GM23248 (cell line): Measurements from ENCODE around the gene KISS1R. TPM values are rescaled to one million over a fixed set of nuclear protein-coding genes. Genes with fewer than 3 reads are reported as not detected.
A peak's percentile ranks its signal among the peaks of the same experiment; 100 is the strongest.

Source experiments
- DNase-seq: peaks from one replicate; pipeline ENCODE4 v3.0.0-alpha.2; 2015
- H2AFZ ChIP-seq: fragments of 200-600 bp; sonication (generic); 2 replicates; pipeline ENCODE4 v1.6.1; 2016; ENCODE audit warnings: antibody characterized with exemption
- H3F3A ChIP-seq: fragments of 200-600 bp; sonication (generic); 2 replicates; pipeline ENCODE4 v1.6.1; 2016; ENCODE audit warnings: mild to moderate bottlenecking, antibody characterized with exemption, mixed run types; ENCODE audit not compliant: insufficient read depth
- H3K27ac ChIP-seq: fragments of 200-600 bp; sonication (generic); 2 replicates; pipeline ENCODE4 v1.5.1; 2016; ENCODE audit warnings: mild to moderate bottlenecking
- H3K27me3 ChIP-seq: fragments of 200-600 bp; sonication (generic); replicated peaks from 2 replicates; pipeline ENCODE4 v1.6.1; 2016; ENCODE audit warnings: mild to moderate bottlenecking; ENCODE audit not compliant: insufficient read depth
- H3K36me3 ChIP-seq: fragments of 200-600 bp; sonication (generic); 2 replicates; pipeline ENCODE4 v1.6.1; 2016; ENCODE audit warnings: low read depth, mild to moderate bottlenecking
- H3K4me1 ChIP-seq: fragments of 200-600 bp; sonication (generic); 2 replicates; pipeline ENCODE4 v1.6.1; 2016; ENCODE audit warnings: mild to moderate bottlenecking; ENCODE audit not compliant: insufficient read depth
- H3K4me2 ChIP-seq: fragments of 200-600 bp; sonication (generic); one replicate; pipeline ENCODE4 v1.6.1; 2016; ENCODE audit warnings: mild to moderate bottlenecking; ENCODE audit not compliant: unreplicated experiment
- H3K4me3 ChIP-seq: fragments of 200-600 bp; sonication (generic); 2 replicates; pipeline ENCODE4 v1.5.1; 2016; ENCODE audit warnings: mild to moderate bottlenecking
- H3K79me2 ChIP-seq: fragments of 200-600 bp; sonication (generic); 2 replicates; pipeline ENCODE4 v1.6.1; 2016; ENCODE audit warnings: mild to moderate bottlenecking; ENCODE audit not compliant: insufficient read depth
- H3K9ac ChIP-seq: fragments of 200-600 bp; sonication (generic); 2 replicates; pipeline ENCODE4 v1.6.1; 2016; ENCODE audit warnings: mild to moderate bottlenecking
- H3K9me2 ChIP-seq: fragments of 200-600 bp; sonication (generic); 2 replicates; pipeline ENCODE4 v1.6.1; 2016; ENCODE audit warnings: mixed run types, mild to moderate bottlenecking, moderate library complexity; ENCODE audit not compliant: insufficient read depth
- H3K9me3 ChIP-seq: fragments of 200-600 bp; sonication (generic); one replicate; pipeline ENCODE4 v1.6.1; 2017; ENCODE audit warnings: low read depth
- H4K20me1 ChIP-seq: fragments of 200-600 bp; sonication (generic); 2 replicates; pipeline ENCODE4 v1.6.0; 2016; ENCODE audit not compliant: insufficient read depth
- EZH2 ChIP-seq: fragments of 200-600 bp; sonication (generic); IDR thresholded peaks from 2 replicates; pipeline ENCODE4 v1.6.1; 2018; ENCODE audit warnings: antibody characterized with exemption, mild to moderate bottlenecking; ENCODE audit not compliant: insufficient read depth, poor library complexity, severe bottlenecking
- EZH2phosphoT487 ChIP-seq: fragments of 200-600 bp; sonication (generic); IDR thresholded peaks from 2 replicates; pipeline ENCODE4 v1.6.1; 2018; ENCODE audit warnings: antibody characterized with exemption, moderate library complexity, mild to moderate bottlenecking, low read depth; ENCODE audit not compliant: insufficient read depth
- WGBS, 2 experiments: methylation state at CpG; one replicate each; pipeline ENCODE4 v1.1.6; 2015 to 2017; ENCODE audit warnings: low lambda C conversion rate in 2 of 2, low coverage in 1 of 2; ENCODE audit errors: missing lambda C conversion rate in 2 of 2; 5-methylcytosine and 5-hydroxymethylcytosine counted together
- in situ Hi-C: fragments of 300-500 bp; cut with MboI; formaldehyde crosslinking; loops from 2 replicates; pipeline ENCODE4 v1.15.0; 2020
- polyA plus RNA-seq: library from polyadenylated mRNA; unstranded; fragments of >200 nt; fragmentation: Nextera tagmentation; extraction: Ambion mirVana; gene quantifications from 2 replicates; pipeline ENCODE4 v1.2.1, GENCODE V29; 2016
- total RNA-seq: library from RNA; depleted of rRNA; stranded (reverse); fragments of >200 nt; shearing (Covaris generic); gene quantifications from 2 replicates; pipeline ENCODE4 v1.2.3, GENCODE V29; 2014

Gene KISS1R
- total and polyA plus RNA-seq, 2 experiments from 2014 or later = not detected

GRCh38 chr19:911197-912033, 5.7 kb upstream of the KISS1R start:
- Histone ChIP-seq H3K4me2 (no peak overlapping the region), H2AFZ (no peak overlapping the region), H3K79me2 (peaks cover 72% of the 10 kb centered on the region), H3K36me3 (no peaks in the 10 kb centered on the region), H3K9ac (no peak overlapping the region), H3K27ac (no peak overlapping the region), H3F3A (peaks cover 4% of the 10 kb centered on the region; the same call in 1 of the 2 replicates), H3K9me3 (no peaks in the 10 kb centered on the region), H4K20me1 (no peaks in the 10 kb centered on the region), H3K27me3 (no peaks in the 10 kb centered on the region), H3K9me2 (no peaks in the 10 kb centered on the region), H3K4me1 (0 out of 2 replicates have a peak, but pooled peaks cover 3% of the 10 kb centered on the region), H3K4me3 (peak overlapping the region; percentile 45; the same call in 1 of the 2 replicates)
- 69 to 74% methylated on average over 54 of the region's 54 CpGs for WGBS, 2 experiments
- DNase-seq = no peak
- TF ChIP-seq EZH2 (no peak), EZH2phosphoT487 (no peak)
- in situ Hi-C loops = no loop called here

GRCh38 chr19:912181-913079, 4.7 kb upstream of the KISS1R start:
- Histone ChIP-seq H3K4me2 (peak overlapping the region; percentile 68), H3K9me2 (no peaks in the 10 kb centered on the region), H3K36me3 (no peaks in the 10 kb centered on the region), H3K9ac (peak overlapping the region; percentile 93), H3K9me3 (no peaks in the 10 kb centered on the region), H2AFZ (peak overlapping the region; percentile 69), H3K4me3 (peak overlapping the region; percentile 99), H4K20me1 (no peaks in the 10 kb centered on the region), H3K27ac (peak overlapping the region; percentile 20; the same call in 1 of the 2 replicates), H3K79me2 (peaks cover 62% of the 10 kb centered on the region), H3K27me3 (peaks cover 2% of the 10 kb centered on the region; the same call in 1 of the 2 replicates), H3K4me1 (0 out of 2 replicates have a peak, but pooled peaks cover 3% of the 10 kb centered on the region), H3F3A (peaks cover 4% of the 10 kb centered on the region; the same call in 1 of the 2 replicates)
- DNase-seq = peak; percentile 24
- 3 to 4% methylated on average over 5 to 69 of the region's 69 CpGs for WGBS, 2 experiments
- in situ Hi-C loops = no loop called here
- TF ChIP-seq EZH2phosphoT487 (no peak), EZH2 (no peak)

- in situ Hi-C loops = no loop called here
- peak within 1 kb of the TSS; percentile 48 for H3K27ac ChIP-seq
- H2AFZ ChIP-seq = peak within 1 kb of the TSS; percentile 85
- 0 out of 2 replicates have a peak, but pooled peaks cover 3% of the 10 kb centered on the region for H3K4me1 ChIP-seq
- H3K9me2 ChIP-seq = no peaks in the 10 kb centered on the region
- 1 to 2% methylated on average over 20 to 65 of the region's 76 CpGs for WGBS, 2 experiments
- DNase-seq = peak; percentile 83
- no peaks in the 10 kb centered on the region for H4K20me1 ChIP-seq
- no peaks in the 10 kb centered on the region for H3K36me3 ChIP-seq
- peak within 1 kb of the TSS; percentile 84 for H3K4me2 ChIP-seq
- H3K27me3 ChIP-seq = peaks cover 10% of the 10 kb centered on the region
- H3K9me3 ChIP-seq = no peaks in the 10 kb centered on the region
- peaks cover 4% of the 10 kb centered on the region; the same call in 1 of the 2 replicates for H3F3A ChIP-seq
- TF ChIP-seq EZH2phosphoT487 = no peak
- TF ChIP-seq EZH2 = no peak
- peaks cover 55% of the 10 kb centered on the region for H3K79me2 ChIP-seq
- peak within 1 kb of the TSS; percentile 93 for H3K9ac ChIP-seq
- peak within 1 kb of the TSS; percentile 99 for H3K4me3 ChIP-seq
Measured at GRCh38 chr19:913080-913748, 3.9 kb upstream of the KISS1R start, which contains the start of gene R3HDM4. TSS of gene R3HDM4 (minus strand) at chr19:913219. CDS start at chr19:913157, 62 bp downstream.
